Activated CD4-positive, alpha-beta T cell treated with anti-CD3 and anti-CD28 coated beads for 48 hours (primary cell): ENCODE results near the gene PRKAG3.
A peak's percentile ranks its signal among the peaks of the same experiment; 100 is the strongest.
"Not testable (repeated sequence)": the region's sequence is repeated elsewhere in the genome, so short reads cannot be mapped to it uniquely, and the experiment has no call there.

ENCODE experiments used
- DNase-seq: peaks from one replicate; pipeline ENCODE4 v3.0.0-alpha.2; 2020

PRKAG3 gene

DNA sequence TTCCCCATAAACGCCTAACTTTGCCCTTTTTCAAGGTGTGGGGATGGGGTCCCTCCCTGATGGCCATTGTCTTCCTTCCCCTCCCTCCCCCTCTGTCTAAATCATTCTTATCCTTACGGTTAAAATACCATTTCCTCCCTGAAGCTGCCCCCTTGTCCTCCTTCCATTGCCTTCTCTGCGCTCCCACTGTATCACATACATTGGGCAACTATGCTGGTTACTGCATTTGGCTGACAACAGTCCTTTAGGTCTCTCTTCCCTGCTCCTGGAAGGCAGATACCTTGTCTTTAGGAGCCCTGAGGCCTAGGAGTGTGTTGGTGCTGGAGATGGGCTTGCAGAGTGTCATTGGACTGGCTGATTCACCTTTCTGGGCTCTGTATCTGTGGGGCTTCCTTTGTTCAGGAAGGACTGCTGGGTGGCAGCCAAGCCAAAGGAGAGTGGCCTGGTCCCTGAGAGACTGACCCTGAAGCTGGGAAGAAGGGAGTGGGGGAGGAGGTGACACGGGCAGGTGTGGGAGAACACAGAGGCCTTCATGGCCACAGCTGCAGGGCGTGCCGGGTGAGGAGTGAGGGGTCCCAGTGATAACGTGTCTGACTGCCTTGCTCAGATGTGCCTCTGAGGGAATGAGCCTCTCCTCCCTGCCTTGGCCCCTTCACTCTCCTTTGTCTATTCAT, 30.2 kb upstream of the PRKAG3 start:
- no peak for DNase-seq

DNA sequence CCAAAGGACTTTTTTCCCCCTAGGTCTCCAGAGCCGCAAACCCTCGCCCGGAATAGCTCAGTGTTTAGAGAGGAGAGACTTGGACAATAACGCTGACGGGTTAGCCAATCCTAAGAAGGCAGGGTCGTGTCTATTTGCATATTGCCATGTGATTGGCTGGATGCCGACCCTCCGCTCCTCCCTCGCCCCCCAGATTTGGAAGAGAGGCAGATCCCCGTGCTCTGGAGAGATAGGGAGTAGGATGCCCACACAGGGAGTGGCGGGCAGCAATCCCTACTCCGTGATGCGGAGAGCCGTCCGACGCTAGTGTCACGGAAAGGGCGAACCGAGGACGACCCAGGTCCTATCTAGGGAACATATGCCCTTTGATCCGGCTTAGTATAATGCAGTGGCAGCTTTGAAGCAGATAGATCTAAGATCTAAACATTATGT, 29.4 kb upstream of the PRKAG3 start:
- no peak for DNase-seq

- DNase-seq, result no peak
These were observed 28.6 kb upstream of the PRKAG3 start for GRCh38 chr2:218859988-218860831.

DNA sequence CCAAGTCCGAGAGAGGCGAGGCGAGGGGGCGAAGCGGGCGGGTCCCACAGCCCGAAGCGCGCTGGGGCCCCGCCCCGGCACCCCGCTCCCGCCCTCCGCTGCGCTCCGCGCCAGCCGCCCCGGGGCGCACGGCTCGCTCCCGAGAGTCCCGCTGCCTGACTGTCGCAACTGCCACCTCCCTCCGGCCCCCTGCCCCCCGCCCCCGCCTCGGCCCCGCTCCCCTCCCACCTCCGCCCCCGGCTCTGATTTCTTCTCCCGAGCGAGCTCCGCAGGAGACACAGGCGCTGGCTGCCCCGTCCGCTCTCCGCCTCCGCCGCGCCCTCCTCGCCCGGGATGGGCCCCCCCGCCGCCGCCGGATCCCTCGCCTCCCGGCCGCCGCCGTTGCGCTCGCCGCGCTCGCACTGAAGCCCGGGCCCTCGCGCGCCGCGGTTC, 28.0 kb upstream of the PRKAG3 start, which contains the start of gene WNT6:
Gene WNT6 (plus strand): TSS at position 250 of the 432 bp plus-strand sequence. CDS start 233 bp downstream, outside the sequence.
- DNase-seq, result no peak

- DNase-seq, result no peak
These were observed 27.3 kb upstream of the PRKAG3 start for GRCh38 chr2:218858671-218859555.

DNA sequence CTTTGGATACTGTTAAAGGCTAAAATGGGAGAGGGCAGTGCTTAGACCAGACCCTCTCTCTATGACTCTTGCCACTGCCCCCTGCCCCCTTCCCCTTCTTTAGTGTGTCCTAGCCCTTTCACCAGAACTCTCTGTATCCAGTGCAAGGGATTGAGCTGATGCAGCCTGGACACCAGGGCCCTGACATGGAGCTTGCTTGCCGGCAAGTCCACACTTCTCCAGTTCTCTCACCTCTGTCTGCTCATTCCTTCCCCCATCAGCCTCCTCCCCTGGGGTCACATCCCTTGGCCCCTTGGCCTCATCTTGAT, 26.5 kb upstream of the PRKAG3 start:
- DNase-seq, result no peak

GRCh38 chr2:218857371-218858137, 26.0 kb upstream of the PRKAG3 start:
- DNase-seq, result no peak

GRCh38 chr2:218856896-218857243, 25.3 kb upstream of the PRKAG3 start:
- DNase-seq, result no peak

DNA sequence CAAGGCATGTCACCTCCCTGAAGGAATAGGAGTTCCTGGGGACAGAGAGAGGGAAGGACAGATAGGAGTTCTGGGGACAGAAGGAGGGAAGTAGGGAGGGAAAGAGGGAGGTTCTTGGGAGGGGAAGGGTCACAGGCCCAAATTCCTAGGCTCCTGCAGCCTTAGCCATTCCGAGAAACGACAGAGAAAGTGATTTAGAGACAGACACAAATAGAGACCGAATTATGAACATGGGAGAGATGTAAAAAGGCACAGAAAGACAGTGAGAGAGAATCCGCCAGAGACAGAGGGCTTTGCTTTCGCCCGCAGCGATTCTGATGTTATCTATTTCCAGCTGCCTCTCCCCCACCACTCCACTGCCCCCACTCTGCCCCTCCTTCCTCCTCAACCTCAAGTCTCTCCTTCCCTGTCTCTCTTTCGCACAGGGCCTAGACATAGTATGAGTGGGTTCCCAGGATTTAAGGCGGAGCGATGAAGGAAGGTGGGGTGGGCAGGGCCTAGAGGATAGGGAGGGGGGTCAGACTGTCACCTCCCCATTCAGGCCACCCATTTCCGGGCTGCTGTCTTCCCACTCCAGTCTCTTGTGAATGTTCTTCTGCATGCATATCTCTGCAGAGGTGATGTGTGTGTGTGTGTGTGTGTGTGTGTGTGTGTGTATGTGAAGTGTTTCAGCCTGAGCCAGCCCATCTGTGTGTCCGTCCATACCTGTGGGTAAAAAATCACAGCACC, 24.7 kb upstream of the PRKAG3 start:
- DNase-seq, result no peak

DNA sequence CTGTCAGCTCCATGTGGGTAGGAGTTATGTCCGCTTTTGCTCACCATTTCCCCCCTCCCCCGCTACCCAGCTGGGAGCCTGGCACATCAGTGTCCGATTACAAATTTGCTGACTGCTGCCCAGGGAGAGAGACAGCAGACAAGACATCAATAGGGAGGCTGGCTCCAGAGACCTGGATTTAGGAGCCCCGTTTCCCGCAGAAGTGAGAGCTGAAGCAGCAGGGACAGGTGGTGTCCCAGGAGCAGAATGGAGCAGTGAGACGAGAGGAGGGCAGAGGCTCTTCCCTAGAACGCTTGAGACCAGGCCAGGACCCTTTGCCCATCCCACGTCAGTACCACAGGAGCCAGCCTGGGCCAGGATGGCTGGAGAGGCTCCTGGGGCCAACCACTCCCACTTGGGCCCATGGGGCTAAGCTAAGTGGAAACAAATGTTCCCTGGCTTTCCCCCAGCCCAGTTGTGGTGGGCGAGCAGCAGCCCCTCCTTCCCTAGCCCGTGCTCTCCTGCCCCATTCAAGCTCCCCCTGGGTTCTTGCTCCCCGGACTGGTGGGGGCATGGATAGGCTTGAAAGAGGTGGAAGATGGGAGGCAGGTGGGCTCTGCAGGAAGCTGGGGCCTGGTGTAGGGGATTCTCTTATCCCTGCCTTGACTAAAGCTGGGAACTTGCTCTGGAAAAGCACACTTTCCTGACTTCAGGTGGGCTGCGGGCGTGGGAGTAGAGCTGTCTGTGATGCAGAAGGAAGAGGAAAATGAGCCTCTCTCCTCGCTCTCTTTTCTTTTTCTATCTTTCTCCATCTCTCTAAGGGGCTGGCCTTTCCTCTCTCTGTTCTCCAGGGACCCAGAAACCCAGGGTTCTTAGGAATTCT, 23.9 kb upstream of the PRKAG3 start:
- no peak for DNase-seq

DNA sequence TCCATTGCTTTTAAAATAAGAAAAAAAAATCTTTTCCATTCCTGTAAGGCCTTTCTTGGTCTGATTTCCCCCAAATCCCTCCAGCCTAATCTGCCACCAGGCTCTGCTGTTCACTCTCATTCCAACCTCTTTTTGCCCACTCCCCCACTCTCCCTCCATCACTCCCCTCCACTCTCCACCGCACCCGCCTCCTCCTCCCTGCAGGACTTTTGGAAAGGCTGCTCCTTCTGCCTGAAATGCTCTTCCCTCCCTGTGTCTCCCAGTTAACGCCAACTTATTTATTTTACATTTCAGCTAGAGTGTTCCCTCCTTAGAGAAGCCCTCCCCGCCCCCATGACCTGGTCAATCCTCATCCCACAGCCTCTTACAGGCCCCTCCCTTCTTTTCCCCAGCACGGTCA, 23.3 kb upstream of the PRKAG3 start:
- DNase-seq, result no peak

DNA sequence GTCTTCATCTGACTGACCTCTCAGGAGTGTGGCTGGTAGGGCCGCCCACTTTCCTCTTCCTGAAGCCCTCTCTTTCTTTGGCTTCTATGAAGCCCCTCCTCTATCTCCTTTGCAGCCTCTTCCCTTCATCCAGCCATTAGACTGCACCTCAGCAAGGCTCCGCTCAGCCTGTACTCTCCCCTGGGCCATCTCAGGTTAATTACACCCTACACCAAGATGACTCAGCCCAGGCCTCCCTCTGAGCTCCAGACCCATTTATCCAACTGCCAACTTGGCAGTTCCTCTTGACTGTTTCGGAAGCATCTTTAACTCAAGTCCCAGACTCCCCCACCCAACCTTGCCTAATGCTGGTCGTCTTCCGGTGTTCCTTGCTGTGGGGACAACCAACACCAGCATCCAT, 22.2 kb upstream of the PRKAG3 start:
- DNase-seq, result no peak

DNA sequence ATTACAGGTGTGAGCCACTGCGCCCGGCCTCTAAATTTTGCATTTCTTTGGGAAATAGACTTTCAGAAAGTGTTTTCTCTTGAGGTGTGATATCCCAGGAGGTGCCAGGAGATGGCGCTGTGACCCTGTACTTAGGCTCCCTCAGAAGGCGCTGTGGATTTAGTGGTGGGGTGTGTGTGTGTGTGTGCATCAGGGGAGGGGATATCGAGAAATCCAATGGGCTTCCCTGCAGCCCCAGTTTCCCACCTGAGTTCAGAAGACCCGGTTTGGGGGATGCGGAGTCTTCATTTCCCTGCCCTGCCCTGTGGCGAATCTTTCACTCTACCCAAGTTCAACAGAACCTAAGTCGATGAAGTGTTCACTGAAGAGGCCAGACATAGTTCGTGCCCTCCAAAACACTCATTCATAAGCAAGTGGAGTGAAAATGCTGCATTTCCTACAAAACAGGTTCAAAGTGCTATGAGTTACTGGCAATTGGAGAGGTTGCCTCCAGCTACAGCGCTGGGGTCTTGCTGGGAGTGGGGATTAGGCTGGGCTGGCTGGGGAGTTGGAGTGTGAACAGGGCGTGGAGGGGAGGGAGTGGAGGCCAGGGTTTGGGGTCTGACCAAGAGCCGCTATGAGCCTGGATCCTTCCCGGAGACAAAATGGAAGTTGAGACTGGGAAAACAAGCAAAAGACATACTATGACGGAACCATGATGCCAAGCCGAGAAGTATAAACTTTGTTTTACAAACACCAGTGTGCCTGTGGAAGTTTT, 21.5 kb upstream of the PRKAG3 start:
- peak; percentile 79 for DNase-seq

- no peak for DNase-seq
These were observed 19.7 kb upstream of the PRKAG3 start for GRCh38 chr2:218851286-218851685.

DNA sequence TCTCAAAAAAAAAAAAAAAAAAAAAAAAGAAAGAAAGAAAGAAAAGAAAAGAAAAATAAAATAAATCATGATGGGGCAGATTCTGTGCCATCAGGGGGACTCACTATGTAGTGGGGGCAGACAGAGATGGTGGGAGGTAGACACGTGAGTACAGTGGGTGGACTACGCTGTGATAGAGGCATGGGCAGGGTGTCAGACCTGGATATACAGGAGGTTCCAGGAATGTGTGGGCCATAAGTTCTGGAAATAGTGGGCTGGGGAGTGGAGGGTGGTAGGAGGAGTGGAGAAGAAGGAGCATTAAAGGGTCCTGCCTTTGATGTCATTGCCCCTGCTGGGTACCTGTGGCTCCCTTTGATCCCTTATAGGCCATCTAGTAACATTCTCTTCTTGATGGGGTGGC, 19.2 kb upstream of the PRKAG3 start:
- DNase-seq, result no peak

- no peak for DNase-seq
These were observed 18.1 kb upstream of the PRKAG3 start for GRCh38 chr2:218849721-218850120.

- DNase-seq, result not testable (repeated sequence)
These were observed 15.4 kb upstream of the PRKAG3 start for GRCh38 chr2:218846963-218847362.

GRCh38 chr2:218844334-218844733, 12.7 kb upstream of the PRKAG3 start:
- DNase-seq, result not testable (repeated sequence)

DNA sequence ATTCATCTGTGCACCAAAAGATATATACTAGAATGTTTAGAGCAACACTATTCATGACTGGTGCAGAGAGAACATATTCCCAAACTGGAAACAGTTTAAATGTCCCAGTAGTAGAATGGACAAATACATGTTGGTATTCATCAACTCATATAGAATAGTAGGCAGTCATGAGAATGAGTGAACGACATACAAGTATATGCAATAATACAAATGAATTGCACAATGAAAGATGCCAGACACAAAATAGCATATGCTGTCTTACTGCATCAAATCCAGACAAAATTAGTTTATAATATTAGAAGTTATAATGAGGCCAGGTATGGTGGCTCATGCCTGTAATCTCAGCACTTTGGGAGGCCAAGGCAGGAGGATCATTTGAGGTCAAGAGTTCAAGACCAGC, 8.3 kb upstream of the PRKAG3 start:
- no peak for DNase-seq

- DNase-seq, result no peak
These were observed 7.8 kb upstream of the PRKAG3 start for GRCh38 chr2:218839430-218839829.
